Immature natural killer cell (primary cell): ENCODE measurements around the gene ZIC4. TPM values are rescaled to one million over a fixed set of nuclear protein-coding genes. Genes with fewer than 3 reads are reported as not detected.

Source experiments
- DNase-seq, 3 donors: peaks; one replicate each; pipeline ENCODE4 v3.0.0; 2022; ENCODE audit warnings: mixed read lengths in 1 of 3
- H3K27ac Mint-ChIP-seq, 6 donors: one replicate each; pipeline ENCODE4 v1.8.0; 2020; ENCODE audit warnings: mixed read lengths in 6 of 6, mild to moderate bottlenecking in 5 of 6, inconsistent platforms in 4 of 6, moderate library complexity in 3 of 6
- H3K27me3 Mint-ChIP-seq, 3 donors: one replicate each; pipeline ENCODE4 v1.8.0; 2020 to 2021; ENCODE audit warnings: low read depth in 3 of 3, mild to moderate bottlenecking in 3 of 3, mixed read lengths in 3 of 3, moderate library complexity in 3 of 3, inconsistent platforms in 1 of 3
- H3K36me3 Mint-ChIP-seq, 3 donors: one replicate each; pipeline ENCODE4 v1.8.0; 2020; ENCODE audit warnings: mixed read lengths in 3 of 3, inconsistent platforms in 2 of 3, mild to moderate bottlenecking in 2 of 3
- H3K4me1 Mint-ChIP-seq, 2 donors: one replicate each; pipeline ENCODE4 v1.8.0; 2020; ENCODE audit warnings: inconsistent platforms in 2 of 2, mild to moderate bottlenecking in 2 of 2, mixed read lengths in 2 of 2, moderate library complexity in 1 of 2
- H3K4me3 Mint-ChIP-seq, 5 donors: one replicate each; pipeline ENCODE4 v1.8.0; 2020; ENCODE audit warnings: mild to moderate bottlenecking in 5 of 5, mixed read lengths in 5 of 5, inconsistent platforms in 3 of 5, moderate library complexity in 3 of 5
- H3K9me3 Mint-ChIP-seq, 6 donors: one replicate each; pipeline ENCODE4 v1.8.0; 2020; ENCODE audit warnings: mild to moderate bottlenecking in 6 of 6, mixed read lengths in 6 of 6, inconsistent platforms in 4 of 6, moderate library complexity in 3 of 6
- polyA plus RNA-seq, 3 donors: library from polyadenylated mRNA; unstranded; fragments of 300-500 nt; fragmentation: Illumina TruSeq; gene quantifications; one replicate each; pipeline ENCODE4 v1.2.3, GENCODE V29; 2021

The ZIC4 gene
- polyA plus RNA-seq, 3 donors from 2014 or later, result not detected

DNA sequence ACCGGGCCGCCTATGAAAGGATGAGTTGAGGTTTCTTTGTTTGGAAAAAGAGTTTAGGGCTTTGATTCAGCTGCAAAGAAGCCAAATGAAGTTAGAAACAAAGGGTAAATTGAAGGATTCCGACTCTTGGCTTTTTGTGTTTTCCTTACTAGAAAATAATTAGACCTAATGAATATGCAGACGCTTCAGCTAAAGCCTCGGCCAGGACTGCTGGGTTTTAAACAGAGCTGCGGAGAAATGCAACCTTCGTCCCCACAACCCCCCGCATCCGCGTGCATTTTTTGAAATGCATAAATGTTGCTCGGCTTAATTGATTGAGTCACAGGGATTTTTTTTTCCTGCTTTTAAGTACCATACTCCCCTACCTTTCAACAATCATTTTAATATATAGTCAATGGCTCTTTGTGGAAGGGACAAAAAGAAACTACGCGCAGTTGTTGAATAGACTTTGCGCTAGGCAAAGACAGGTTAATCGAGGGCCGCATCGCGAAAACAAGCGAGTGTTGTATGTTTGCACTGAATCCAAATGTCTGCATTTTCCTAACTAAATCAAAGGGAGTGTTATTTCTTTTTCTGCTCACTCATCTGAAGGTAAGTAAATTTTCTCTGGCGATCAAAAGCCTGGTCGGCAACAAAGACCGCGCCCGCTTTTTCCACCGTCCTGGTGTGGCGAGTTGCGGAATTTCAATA lies 1.3 kb upstream of the ZIC4 start:
- no peak overlapping the region for H3K27ac Mint-ChIP-seq
- H3K27me3 Mint-ChIP-seq, result peaks cover 41 to 62% (median 57%) of the 10 kb centered on the region in 3 donors
- peak overlapping the region in 1 of 5 donors; percentile 59 for H3K4me3 Mint-ChIP-seq
- peaks cover 15 to 23% of the 10 kb centered on the region in 2 donors for H3K4me1 Mint-ChIP-seq
- peaks cover 4 to 12% (median 11%) of the 10 kb centered on the region in 3 donors for H3K36me3 Mint-ChIP-seq
- H3K9me3 Mint-ChIP-seq, result peaks cover 24 to 67% (median 41%) of the 10 kb centered on the region in 6 donors
- no peak for DNase-seq

DNA sequence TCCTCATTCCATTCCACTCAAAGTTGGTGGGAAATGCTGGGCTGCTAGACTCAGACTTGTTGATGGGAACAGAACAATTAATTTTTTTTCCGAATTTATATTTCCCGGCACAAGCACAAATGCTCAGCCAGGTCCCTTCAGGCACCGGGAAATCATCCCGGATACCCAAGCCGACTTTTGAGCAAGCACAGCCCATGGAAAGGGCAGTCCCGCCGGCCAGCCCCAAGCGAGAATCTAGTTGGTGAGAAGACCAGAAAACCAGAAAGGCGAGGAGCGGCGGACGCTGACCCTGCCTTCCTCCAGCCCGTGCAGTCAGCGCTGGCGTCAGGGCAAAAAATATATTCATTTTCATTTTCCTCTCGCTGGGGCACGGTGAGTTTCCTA lies 763 bp upstream of the ZIC4 start:
- Mint-ChIP-seq H3K36me3 (peaks cover 4 to 12% (median 11%) of the 10 kb centered on the region in 3 donors), H3K4me3 (peak overlapping the region in 1 of 5 donors; percentile 17), H3K9me3 (peaks cover 19 to 68% (median 45%) of the 10 kb centered on the region in 6 donors), H3K4me1 (peaks cover 15 to 23% of the 10 kb centered on the region in 2 donors), H3K27ac (no peak overlapping the region), H3K27me3 (peaks cover 40 to 59% (median 55%) of the 10 kb centered on the region in 3 donors)
- no peak for DNase-seq

DNA sequence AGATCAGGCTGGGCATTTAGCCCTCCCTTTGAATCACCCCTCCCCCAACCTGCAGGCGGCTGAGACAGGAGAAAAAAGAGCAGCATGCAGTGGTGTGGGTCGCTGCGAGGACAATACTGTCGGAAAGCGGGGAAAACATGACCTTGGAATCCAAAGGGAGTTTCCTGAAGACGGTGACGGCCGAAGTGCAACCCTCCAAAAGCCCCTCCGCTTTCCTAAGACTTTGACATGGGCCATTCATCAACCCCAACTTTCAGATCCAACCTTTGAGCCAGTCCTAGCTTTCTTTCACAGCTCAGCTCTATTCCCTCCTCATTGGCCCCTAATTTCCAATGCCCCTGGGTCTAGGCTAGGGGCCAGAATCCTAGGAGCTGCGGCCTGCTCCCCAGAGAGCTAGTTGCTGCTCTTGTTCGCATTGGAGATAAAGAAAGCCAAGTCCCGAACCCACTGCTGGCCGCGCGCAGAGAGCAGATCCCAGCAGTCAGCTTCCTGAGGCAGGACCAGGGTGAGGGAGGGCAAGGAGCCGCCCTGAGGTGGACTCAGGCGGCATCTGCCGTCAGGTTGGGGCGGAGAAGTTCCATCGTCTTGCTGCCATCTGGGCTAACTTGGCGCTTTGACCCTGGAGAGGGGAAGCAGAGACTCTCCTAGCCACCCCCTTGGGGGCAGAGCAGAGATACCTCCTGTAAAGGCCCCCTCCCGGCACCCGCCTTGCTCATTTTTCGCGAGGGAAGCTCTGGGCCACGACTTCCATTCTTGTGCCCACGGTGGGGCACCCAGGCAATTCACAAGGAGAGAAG lies 914 bp downstream of the ZIC4 start:
- Mint-ChIP-seq H3K4me1 (peaks cover 5 to 11% of the 10 kb centered on the region in 2 donors), H3K4me3 (no peak overlapping the region), H3K27ac (no peak overlapping the region), H3K27me3 (peaks cover 30 to 52% (median 43%) of the 10 kb centered on the region in 3 donors), H3K36me3 (peaks cover 0 to 7% (median 6%) of the 10 kb centered on the region in 3 donors), H3K9me3 (peaks cover 13 to 71% (median 39%) of the 10 kb centered on the region in 6 donors)
- no peak for DNase-seq

DNA sequence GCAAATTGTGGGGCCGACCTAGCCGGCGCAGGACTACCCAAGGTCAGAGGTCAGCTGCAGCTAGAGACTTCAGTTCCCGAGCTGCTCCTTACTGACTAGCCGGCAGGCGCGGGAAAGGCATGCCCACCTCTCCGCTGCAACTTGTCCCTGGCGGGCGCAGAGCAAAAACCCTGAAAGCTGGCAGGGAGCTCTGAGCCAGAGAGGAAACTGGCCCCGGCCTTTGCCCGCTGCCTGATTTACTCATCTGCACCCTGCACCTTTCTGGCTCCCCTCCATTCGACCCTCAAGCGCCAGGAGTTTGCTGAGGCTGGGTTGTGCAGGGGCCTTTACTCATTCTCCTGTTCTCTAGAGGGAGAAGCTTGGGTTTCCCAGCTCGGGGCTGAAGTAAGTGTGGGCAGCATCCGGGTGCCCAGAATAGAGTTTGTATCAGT lies 1.5 kb downstream of the ZIC4 start:
- Mint-ChIP-seq H3K36me3 (peaks cover 0 to 7% (median 6%) of the 10 kb centered on the region in 3 donors), H3K9me3 (peaks cover 13 to 72% (median 40%) of the 10 kb centered on the region in 6 donors), H3K4me3 (no peak overlapping the region), H3K27me3 (peaks cover 30 to 53% (median 42%) of the 10 kb centered on the region in 3 donors), H3K4me1 (peaks cover 5 to 11% of the 10 kb centered on the region in 2 donors), H3K27ac (no peak overlapping the region)
- DNase-seq, result no peak

- Mint-ChIP-seq H3K36me3 (peaks cover 0 to 7% (median 6%) of the 10 kb centered on the region in 3 donors), H3K27ac (no peak overlapping the region), H3K9me3 (peaks cover 19 to 75% (median 46%) of the 10 kb centered on the region in 6 donors), H3K27me3 (peaks cover 26 to 50% (median 41%) of the 10 kb centered on the region in 3 donors), H3K4me1 (peaks cover 5 to 11% of the 10 kb centered on the region in 2 donors), H3K4me3 (no peak overlapping the region)
- no peak for DNase-seq
Observed at GRCh38 chr3:147404000-147404799, 2.1 kb downstream of the ZIC4 start.

GRCh38 chr3:147403511-147403910 lies 2.8 kb downstream of the ZIC4 start:
- peaks cover 23 to 75% (median 46%) of the 10 kb centered on the region in 6 donors for H3K9me3 Mint-ChIP-seq
- H3K4me1 Mint-ChIP-seq, result peaks cover 5 to 11% of the 10 kb centered on the region in 2 donors
- peaks cover 0 to 6% (median 6%) of the 10 kb centered on the region in 3 donors for H3K36me3 Mint-ChIP-seq

DNA sequence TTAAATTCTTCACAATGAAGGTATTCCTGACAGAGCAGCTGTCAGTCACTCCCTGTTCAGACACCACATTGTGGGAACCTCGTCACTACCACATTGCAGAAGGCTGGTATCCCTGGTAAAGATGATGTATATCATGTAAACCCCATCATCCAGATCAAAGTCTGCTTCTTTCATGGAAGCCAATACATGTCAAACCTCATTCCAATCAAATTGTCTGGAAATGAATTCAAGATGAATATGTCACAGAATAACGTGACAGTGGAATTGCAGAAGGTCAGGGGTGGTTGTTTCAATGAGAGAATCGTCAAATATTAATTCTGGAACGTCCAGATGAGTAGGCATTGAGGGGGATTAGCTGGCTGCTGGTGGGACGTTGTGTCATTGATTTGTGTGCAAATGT lies 4.2 kb downstream of the ZIC4 start:
- H3K9me3 Mint-ChIP-seq, result peaks cover 20 to 62% (median 35%) of the 10 kb centered on the region in 6 donors
- peak overlapping the region in 1 of 5 donors; percentile 12 for H3K4me3 Mint-ChIP-seq
- H3K27me3 Mint-ChIP-seq, result peaks cover 13 to 40% (median 25%) of the 10 kb centered on the region in 3 donors
- H3K27ac Mint-ChIP-seq, result no peak overlapping the region
- H3K36me3 Mint-ChIP-seq, result peaks cover 0 to 6% (median 0%) of the 10 kb centered on the region in 3 donors
- H3K4me1 Mint-ChIP-seq, result no peaks in the 10 kb centered on the region
- no peak for DNase-seq

More at GRCh38 chr3:147403511-147403910, 2.8 kb downstream of the ZIC4 start:
- no peak overlapping the region for H3K4me3 Mint-ChIP-seq
- no peak for DNase-seq
- peaks cover 22 to 47% (median 35%) of the 10 kb centered on the region in 3 donors for H3K27me3 Mint-ChIP-seq
- H3K27ac Mint-ChIP-seq, result no peak overlapping the region

DNA sequence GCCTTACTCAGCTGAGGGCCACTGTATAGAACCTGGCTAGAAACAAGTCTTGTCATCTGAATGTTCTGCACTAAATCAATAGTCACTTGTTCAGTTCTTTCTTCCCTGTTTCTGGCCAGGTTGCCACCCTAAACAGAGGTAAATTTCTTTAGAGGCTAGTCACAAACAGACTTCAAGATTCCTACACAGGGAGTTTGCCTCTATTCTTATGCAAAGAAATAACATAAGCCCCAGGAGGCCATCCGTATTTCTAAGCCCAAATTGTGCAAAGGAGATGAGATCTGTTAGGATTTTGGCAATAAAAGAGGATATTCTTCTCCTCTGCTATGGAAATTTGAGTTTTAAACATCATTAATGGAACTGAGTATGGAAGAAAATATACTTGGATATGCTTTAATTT lies 4.9 kb downstream of the ZIC4 start:
- Mint-ChIP-seq H3K4me3 (no peak overlapping the region), H3K4me1 (no peaks in the 10 kb centered on the region), H3K27me3 (peaks cover 10 to 35% (median 22%) of the 10 kb centered on the region in 3 donors), H3K9me3 (peaks cover 20 to 55% (median 30%) of the 10 kb centered on the region in 6 donors), H3K36me3 (peaks cover 0 to 2% (median 0%) of the 10 kb centered on the region in 3 donors), H3K27ac (no peak overlapping the region)
- no peak for DNase-seq

- DNase-seq, result no peak
- Mint-ChIP-seq H3K27ac (no peak overlapping the region), H3K27me3 (peaks cover 11 to 34% (median 22%) of the 10 kb centered on the region in 3 donors), H3K36me3 (no peaks in the 10 kb centered on the region), H3K4me3 (no peak overlapping the region), H3K4me1 (no peaks in the 10 kb centered on the region), H3K9me3 (peaks cover 20 to 54% (median 28%) of the 10 kb centered on the region in 6 donors)
Observed at GRCh38 chr3:147400999-147401398, 5.3 kb downstream of the ZIC4 start.

DNA sequence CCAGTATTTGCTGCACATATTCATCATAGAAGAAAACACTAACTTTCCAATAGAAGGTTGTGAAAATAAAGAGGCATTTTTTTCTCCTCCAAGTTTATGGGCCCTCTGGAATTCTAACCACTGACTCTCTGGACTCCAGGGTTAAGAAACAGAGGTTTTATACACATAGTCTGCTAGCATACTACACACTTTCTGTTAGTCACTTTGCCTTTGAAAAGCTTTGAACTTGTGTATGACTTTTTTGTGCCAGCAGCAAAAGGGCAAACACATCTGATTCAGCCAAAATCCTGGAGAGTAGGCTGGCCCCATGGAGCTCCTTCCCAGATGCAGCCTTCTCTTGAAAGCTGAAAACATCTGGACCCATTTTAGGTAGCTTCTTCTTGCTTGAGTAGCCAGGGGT lies 6.2 kb downstream of the ZIC4 start:
- no peaks in the 10 kb centered on the region for H3K36me3 Mint-ChIP-seq
- H3K9me3 Mint-ChIP-seq, result peaks cover 20 to 57% (median 33%) of the 10 kb centered on the region in 6 donors
- H3K27ac Mint-ChIP-seq, result no peak overlapping the region
- no peaks in the 10 kb centered on the region for H3K4me1 Mint-ChIP-seq
- peaks cover 8 to 35% (median 24%) of the 10 kb centered on the region in 3 donors for H3K27me3 Mint-ChIP-seq
- no peak overlapping the region for H3K4me3 Mint-ChIP-seq
- DNase-seq, result no peak

DNA sequence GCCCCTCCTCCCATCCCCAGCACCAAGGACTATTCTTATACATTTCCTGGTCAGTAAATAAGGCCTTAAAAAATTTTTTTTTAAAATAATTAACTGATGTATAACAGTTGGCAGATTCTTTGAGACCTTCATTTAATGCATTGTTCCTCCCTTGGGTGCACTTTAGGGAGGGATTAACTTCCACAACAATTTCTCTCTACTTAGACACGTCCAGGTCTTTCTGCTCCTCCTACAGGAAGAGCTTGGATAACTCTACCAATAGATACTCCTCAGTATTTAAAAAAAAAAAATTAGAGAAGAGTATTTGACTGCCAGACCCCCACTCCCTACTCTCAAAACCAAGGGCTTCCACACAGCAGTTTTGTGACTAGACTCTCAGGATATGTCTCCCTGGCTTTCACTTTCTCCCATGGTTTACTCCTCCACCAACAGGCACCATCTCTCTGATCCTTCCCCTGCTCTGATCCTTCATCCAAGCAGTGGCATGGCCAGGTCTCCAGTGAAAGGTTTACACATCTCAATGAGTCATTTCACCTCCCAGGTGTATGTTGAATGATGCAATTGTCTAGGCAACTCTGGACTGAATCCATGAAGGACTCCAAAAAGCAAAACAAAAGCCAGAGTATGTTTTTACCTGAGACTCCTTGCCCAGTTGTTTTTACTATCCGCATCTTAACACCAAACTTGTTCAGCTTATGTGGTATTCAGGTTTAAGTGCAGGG lies 7.4 kb downstream of the ZIC4 start:
- no peak overlapping the region for H3K27ac Mint-ChIP-seq
- H3K27me3 Mint-ChIP-seq, result peaks cover 14 to 30% (median 27%) of the 10 kb centered on the region in 3 donors
- peak overlapping the region in 1 of 5 donors; percentile 8 for H3K4me3 Mint-ChIP-seq
- peaks cover 0 to 2% (median 1%) of the 10 kb centered on the region in 3 donors for H3K36me3 Mint-ChIP-seq
- peaks cover 19 to 62% (median 35%) of the 10 kb centered on the region in 6 donors for H3K9me3 Mint-ChIP-seq
- H3K4me1 Mint-ChIP-seq, result no peaks in the 10 kb centered on the region
- no peak for DNase-seq

- Mint-ChIP-seq H3K4me3 (peak overlapping the region in 1 of 5 donors; percentile 17), H3K4me1 (no peaks in the 10 kb centered on the region), H3K27ac (no peak overlapping the region), H3K9me3 (peaks cover 13 to 58% (median 32%) of the 10 kb centered on the region in 6 donors), H3K36me3 (peaks cover 0 to 4% (median 3%) of the 10 kb centered on the region in 3 donors), H3K27me3 (peaks cover 14 to 30% (median 25%) of the 10 kb centered on the region in 3 donors)
- no peak for DNase-seq
Observed at GRCh38 chr3:147397875-147398812, 8.2 kb downstream of the ZIC4 start.
